ENCODE results near the gene GSS. TPM values are rescaled to one million over a fixed set of nuclear protein-coding genes. Genes with fewer than 3 reads are reported as not detected.

GSS gene
- total RNA-seq, 1 experiment from 2014 or later = 83.6 TPM

DNA sequence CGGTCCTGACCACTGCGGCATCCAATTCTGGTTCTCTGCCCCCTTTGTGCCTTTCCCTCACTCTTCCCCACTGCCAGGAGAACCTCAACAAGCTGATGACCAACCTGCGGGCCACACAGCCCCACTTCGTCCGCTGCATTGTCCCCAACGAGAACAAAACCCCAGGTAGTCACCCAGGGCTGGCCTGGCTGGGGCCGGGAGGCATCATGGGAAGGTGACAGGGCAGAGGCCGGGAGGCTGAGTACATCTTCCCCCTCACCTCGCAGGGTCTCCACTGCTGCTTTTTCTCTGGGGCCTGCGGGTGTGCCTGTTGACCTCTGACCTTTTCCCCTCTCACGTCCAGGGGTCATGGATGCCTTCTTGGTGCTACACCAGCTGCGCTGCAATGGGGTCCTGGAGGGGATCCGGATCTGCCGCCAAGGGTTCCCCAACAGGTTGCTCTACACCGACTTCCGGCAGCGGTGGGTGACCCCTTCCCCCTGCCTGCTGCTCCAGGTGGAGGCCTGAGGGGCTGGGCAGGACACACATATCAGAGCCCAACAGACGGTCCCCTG lies 35.1 kb upstream of the GSS start:
- ChIA-PET POLR2A (no interaction called here), RAD21 (ENCODE audit: low non-redundant PET in 1 of 2, low total read pairs in 2 of 2, uncharacterized antibody in 2 of 2, unreplicated experiment in 2 of 2) (no interaction called here), CTCF (no interaction called here)
- no TSS peak for BruUV-seq (replicated peaks)
- no peaks in the 10 kb centered on the region for H3K9me3 ChIP-seq (ENCODE audit: control insufficient read depth in 1 of 2, insufficient read depth in 1 of 2, low read depth in 1 of 2, low read length in 2 of 2)
- H3K79me2 ChIP-seq (ENCODE audit: insufficient read depth, low read length) = no peaks in the 10 kb centered on the region
- H3K27ac ChIP-seq (ENCODE audit: low read depth, low read length) = no peak overlapping the region
- no peak for ATAC-seq
- no peak overlapping the region for H2AFZ ChIP-seq (ENCODE audit: low read depth, low read length, poor library complexity, severe bottlenecking)
- no peaks in the 10 kb centered on the region for H4K20me1 ChIP-seq (ENCODE audit: insufficient read depth)
- H3K36me3 ChIP-seq (ENCODE audit: control insufficient read depth in 1 of 2, insufficient read depth in 2 of 2, low read length in 2 of 2) = no peaks in the 10 kb centered on the region; a peak in 1 of 4 replicates
- intact Hi-C loops (cut with micrococcal nuclease) = no loop called here
- H3K27me3 ChIP-seq (ENCODE audit: insufficient read depth, low read length) = no peaks in the 10 kb centered on the region
- no peak overlapping the region for H3K9ac ChIP-seq (ENCODE audit: low read length)
- TF ChIP-seq ZFX (IDR thresholded peaks at IDR 0.05) (no peak), RAD21 (IDR thresholded peaks at IDR 0.05; ENCODE audit: low read depth) (no peak), CBX3 (IDR thresholded peaks at IDR 0.05; ENCODE audit: low read depth) (no peak), ELF1 (IDR thresholded peaks at IDR 0.05; ENCODE audit: borderline replicate concordance, low read depth) (no peak), FOSL1 (IDR thresholded peaks at IDR 0.05; ENCODE audit: low read depth) (no peak), JUND (IDR thresholded peaks at IDR 0.05) (no peak)
- TF ChIP-seq, protein P1, sequence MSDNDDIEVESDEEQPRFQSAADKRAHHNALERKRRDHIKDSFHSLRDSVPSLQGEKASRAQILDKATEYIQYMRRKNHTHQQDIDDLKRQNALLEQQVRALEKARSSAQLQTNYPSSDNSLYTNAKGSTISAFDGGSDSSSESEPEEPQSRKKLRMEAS (IDR thresholded peaks at IDR 0.05) = no peak
- H3K4me1 ChIP-seq (ENCODE audit: control insufficient read depth in 1 of 2, insufficient read depth in 2 of 2, low read length in 2 of 2) = no peaks in the 10 kb centered on the region
- no peak overlapping the region for H3K4me2 ChIP-seq (ENCODE audit: low read length)
- DNase-seq (ENCODE audit: low read depth, low spot score) = no peak
- H3K9me2 ChIP-seq (ENCODE audit: insufficient read depth) = no peaks in the 10 kb centered on the region
- no peak overlapping the region for H3K4me3 ChIP-seq (replicated peaks in 1 of 2; ENCODE audit: low read depth in 1 of 2, low read length in 2 of 2)

DNA sequence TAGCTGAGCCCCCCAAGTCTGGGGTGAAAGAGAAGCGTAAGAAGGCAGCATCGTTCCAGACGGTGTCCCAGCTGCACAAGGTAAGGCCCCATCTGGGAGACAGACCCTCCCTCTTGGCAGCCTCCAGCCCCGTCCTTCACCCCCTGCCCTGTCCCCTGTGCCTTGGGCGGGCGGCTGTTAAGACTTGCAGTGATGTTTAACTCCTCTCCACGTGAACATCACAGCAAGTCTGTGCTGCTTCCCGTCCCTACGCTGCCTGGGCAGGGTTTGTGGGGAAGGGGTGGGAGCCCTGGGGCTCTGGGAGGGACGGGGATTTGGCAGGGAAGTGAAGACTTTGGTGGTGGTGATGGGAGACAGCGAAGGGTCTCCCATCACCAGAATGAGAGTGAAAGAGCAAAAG lies 34.6 kb upstream of the GSS start:
- Histone ChIP-seq H4K20me1 (ENCODE audit: insufficient read depth) (no peaks in the 10 kb centered on the region), H3K9me2 (ENCODE audit: insufficient read depth) (no peaks in the 10 kb centered on the region), H3K4me1 (ENCODE audit: control insufficient read depth in 1 of 2, insufficient read depth in 2 of 2, low read length in 2 of 2) (no peaks in the 10 kb centered on the region), H3K36me3 (ENCODE audit: control insufficient read depth in 1 of 2, insufficient read depth in 2 of 2, low read length in 2 of 2) (no peaks in the 10 kb centered on the region), H3K27ac (ENCODE audit: low read depth, low read length) (no peak overlapping the region), H3K9ac (ENCODE audit: low read length) (no peak overlapping the region), H3K4me2 (ENCODE audit: low read length) (no peak overlapping the region), H2AFZ (ENCODE audit: low read depth, low read length, poor library complexity, severe bottlenecking) (no peak overlapping the region), H3K9me3 (ENCODE audit: control insufficient read depth in 1 of 2, insufficient read depth in 1 of 2, low read depth in 1 of 2, low read length in 2 of 2) (no peaks in the 10 kb centered on the region), H3K27me3 (ENCODE audit: insufficient read depth, low read length) (no peaks in the 10 kb centered on the region), H3K4me3 (replicated peaks in 1 of 2; ENCODE audit: low read depth in 1 of 2, low read length in 2 of 2) (no peak overlapping the region), H3K79me2 (ENCODE audit: insufficient read depth, low read length) (no peaks in the 10 kb centered on the region)
- BruUV-seq (replicated peaks) = no TSS peak
- ATAC-seq = no peak
- intact Hi-C loops (cut with micrococcal nuclease) = no loop called here
- RAD21 ChIA-PET (ENCODE audit: low non-redundant PET in 1 of 2, low total read pairs in 2 of 2, uncharacterized antibody in 2 of 2, unreplicated experiment in 2 of 2) = no interaction called here
- CTCF ChIA-PET = no interaction called here
- no peak for DNase-seq (ENCODE audit: low read depth, low spot score)
- POLR2A ChIA-PET = no interaction called here
- TF ChIP-seq SIN3A (IDR thresholded peaks at IDR 0.05; ENCODE audit: low read depth) (no peak), YY1 (IDR thresholded peaks at IDR 0.05; ENCODE audit: extremely low read depth, insufficient replicate concordance, low read depth, low read length) (no peak), EZH2 (IDR thresholded peaks at IDR 0.05) (no peak), CEBPB (IDR thresholded peaks at IDR 0.05; ENCODE audit: low read depth) (no peak), JUND (IDR thresholded peaks at IDR 0.05) (no peak), POLR2A (IDR thresholded peaks at IDR 0.05; ENCODE audit: borderline replicate concordance, extremely low read depth, insufficient read depth, insufficient read length) (no peak), EZH2phosphoT487 (IDR thresholded peaks at IDR 0.05; ENCODE audit: borderline replicate concordance) (no peak), ELF1 (IDR thresholded peaks at IDR 0.05; ENCODE audit: borderline replicate concordance, low read depth) (no peak), CBX3 (IDR thresholded peaks at IDR 0.05; ENCODE audit: low read depth) (no peak), SRF (IDR thresholded peaks at IDR 0.05; ENCODE audit: low read depth) (no peak)
- TF ChIP-seq, protein P2, sequence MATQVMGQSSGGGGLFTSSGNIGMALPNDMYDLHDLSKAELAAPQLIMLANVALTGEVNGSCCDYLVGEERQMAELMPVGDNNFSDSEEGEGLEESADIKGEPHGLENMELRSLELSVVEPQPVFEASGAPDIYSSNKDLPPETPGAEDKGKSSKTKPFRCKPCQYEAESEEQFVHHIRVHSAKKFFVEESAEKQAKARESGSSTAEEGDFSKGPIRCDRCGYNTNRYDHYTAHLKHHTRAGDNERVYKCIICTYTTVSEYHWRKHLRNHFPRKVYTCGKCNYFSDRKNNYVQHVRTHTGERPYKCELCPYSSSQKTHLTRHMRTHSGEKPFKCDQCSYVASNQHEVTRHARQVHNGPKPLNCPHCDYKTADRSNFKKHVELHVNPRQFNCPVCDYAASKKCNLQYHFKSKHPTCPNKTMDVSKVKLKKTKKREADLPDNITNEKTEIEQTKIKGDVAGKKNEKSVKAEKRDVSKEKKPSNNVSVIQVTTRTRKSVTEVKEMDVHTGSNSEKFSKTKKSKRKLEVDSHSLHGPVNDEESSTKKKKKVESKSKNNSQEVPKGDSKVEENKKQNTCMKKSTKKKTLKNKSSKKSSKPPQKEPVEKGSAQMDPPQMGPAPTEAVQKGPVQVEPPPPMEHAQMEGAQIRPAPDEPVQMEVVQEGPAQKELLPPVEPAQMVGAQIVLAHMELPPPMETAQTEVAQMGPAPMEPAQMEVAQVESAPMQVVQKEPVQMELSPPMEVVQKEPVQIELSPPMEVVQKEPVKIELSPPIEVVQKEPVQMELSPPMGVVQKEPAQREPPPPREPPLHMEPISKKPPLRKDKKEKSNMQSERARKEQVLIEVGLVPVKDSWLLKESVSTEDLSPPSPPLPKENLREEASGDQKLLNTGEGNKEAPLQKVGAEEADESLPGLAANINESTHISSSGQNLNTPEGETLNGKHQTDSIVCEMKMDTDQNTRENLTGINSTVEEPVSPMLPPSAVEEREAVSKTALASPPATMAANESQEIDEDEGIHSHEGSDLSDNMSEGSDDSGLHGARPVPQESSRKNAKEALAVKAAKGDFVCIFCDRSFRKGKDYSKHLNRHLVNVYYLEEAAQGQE (IDR thresholded peaks at IDR 0.05; ENCODE audit: low read depth) = no peak
- TF ChIP-seq, protein P3, sequence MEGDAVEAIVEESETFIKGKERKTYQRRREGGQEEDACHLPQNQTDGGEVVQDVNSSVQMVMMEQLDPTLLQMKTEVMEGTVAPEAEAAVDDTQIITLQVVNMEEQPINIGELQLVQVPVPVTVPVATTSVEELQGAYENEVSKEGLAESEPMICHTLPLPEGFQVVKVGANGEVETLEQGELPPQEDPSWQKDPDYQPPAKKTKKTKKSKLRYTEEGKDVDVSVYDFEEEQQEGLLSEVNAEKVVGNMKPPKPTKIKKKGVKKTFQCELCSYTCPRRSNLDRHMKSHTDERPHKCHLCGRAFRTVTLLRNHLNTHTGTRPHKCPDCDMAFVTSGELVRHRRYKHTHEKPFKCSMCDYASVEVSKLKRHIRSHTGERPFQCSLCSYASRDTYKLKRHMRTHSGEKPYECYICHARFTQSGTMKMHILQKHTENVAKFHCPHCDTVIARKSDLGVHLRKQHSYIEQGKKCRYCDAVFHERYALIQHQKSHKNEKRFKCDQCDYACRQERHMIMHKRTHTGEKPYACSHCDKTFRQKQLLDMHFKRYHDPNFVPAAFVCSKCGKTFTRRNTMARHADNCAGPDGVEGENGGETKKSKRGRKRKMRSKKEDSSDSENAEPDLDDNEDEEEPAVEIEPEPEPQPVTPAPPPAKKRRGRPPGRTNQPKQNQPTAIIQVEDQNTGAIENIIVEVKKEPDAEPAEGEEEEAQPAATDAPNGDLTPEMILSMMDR (IDR thresholded peaks at IDR 0.05 in 2 of 3, conservative IDR thresholded peaks at IDR 0.05 in 1 of 3; ENCODE audit: borderline replicate concordance in 1 of 3, insufficient read depth in 1 of 3, low read depth in 2 of 3, low read length in 2 of 3) = no peak
- TF ChIP-seq, protein P1 (IDR thresholded peaks at IDR 0.05) = no peak

All from HCT116 (cell line).